Peyer's patch (tissue), 4 donors: ENCODE data around the gene SETDB1. TPM values are rescaled to one million over a fixed set of nuclear protein-coding genes. Genes with fewer than 3 reads are reported as not detected.

ENCODE experiments used
- DNase-seq, 3 donors: peaks; one replicate each; pipeline ENCODE4 v3.0.0-alpha.2; 2017 to 2019
- H3K27ac ChIP-seq, 4 donors: fragments of 200-600 bp; sonication (generic); one replicate each; pipeline ENCODE4 v1.5.1; 2016 to 2019
- H3K27me3 ChIP-seq, 2 donors: fragments of 200-600 bp; sonication (generic); one replicate each; pipeline ENCODE4 v1.5.1; 2019
- H3K36me3 ChIP-seq, 3 donors: fragments of 200-600 bp; sonication (generic); one replicate each; pipeline ENCODE4 v1.5.1; 2016 to 2019
- H3K4me1 ChIP-seq, 4 donors: fragments of 200-600 bp; sonication (generic); one replicate each; pipeline ENCODE4 v1.5.1; 2016 to 2019
- H3K4me3 ChIP-seq, 4 donors: fragments of 200-600 bp; sonication (generic); 1 replicate in 3 of 4; 2 replicates in 1 of 4; pipeline ENCODE4 v1.5.1; 2016 to 2019; ENCODE audit warnings: mild to moderate bottlenecking in 1 of 4
- H3K9me3 ChIP-seq, 4 donors: fragments of 200-600 bp; sonication (generic); one replicate each; pipeline ENCODE4 v1.5.1; 2016 to 2019; ENCODE audit warnings: mild to moderate bottlenecking in 1 of 4
- CTCF ChIP-seq, 6 experiments: fragments of 450-650 bp in 4 of 6; fragments of 200-600 bp in 2 of 6; sonication (generic) in 1 of 6; IDR thresholded peaks; one replicate each; pipeline ENCODE4 v1.5.1; 2017 to 2019; ENCODE audit warnings: antibody characterized with exemption in 6 of 6, mild to moderate bottlenecking in 3 of 6, moderate library complexity in 1 of 6
- POLR2A ChIP-seq, 2 donors: fragments of 450-650 bp; IDR thresholded peaks; one replicate each; pipeline ENCODE4 v1.5.1; 2017; ENCODE audit warnings: antibody characterized with exemption in 2 of 2, mild to moderate bottlenecking in 2 of 2, moderate library complexity in 2 of 2
- total RNA-seq, 4 donors: library from RNA; depleted of rRNA; stranded (reverse); fragments of >200 nt; gene quantifications; one replicate each; pipeline ENCODE4 v1.1.0, GENCODE V29; 2016

The SETDB1 gene
- total RNA-seq, 4 donors from 2014 or later, result 28.2 to 106 (median 61.5) TPM

- no peaks in the 10 kb centered on the region for H3K36me3 ChIP-seq
- H3K27me3 ChIP-seq, result no peaks in the 10 kb centered on the region
- peaks cover 4 to 74% (median 14%) of the 10 kb centered on the region in 4 donors for H3K4me1 ChIP-seq
- no peak for TF ChIP-seq POLR2A (IDR thresholded peaks at IDR 0.05)
- no peak for TF ChIP-seq CTCF (IDR thresholded peaks at IDR 0.05)
- H3K27ac ChIP-seq, result peak overlapping the region in 2 of 4 donors; percentile 78 to 84
- H3K9me3 ChIP-seq, result no peaks in the 10 kb centered on the region
- H3K4me3 ChIP-seq, result peak overlapping the region in 1 of 4 donors; percentile 59
- DNase-seq, result no peak
Observed at GRCh38 chr1:151009674-151010345, 83.6 kb downstream of the SETDB1 start.

DNA sequence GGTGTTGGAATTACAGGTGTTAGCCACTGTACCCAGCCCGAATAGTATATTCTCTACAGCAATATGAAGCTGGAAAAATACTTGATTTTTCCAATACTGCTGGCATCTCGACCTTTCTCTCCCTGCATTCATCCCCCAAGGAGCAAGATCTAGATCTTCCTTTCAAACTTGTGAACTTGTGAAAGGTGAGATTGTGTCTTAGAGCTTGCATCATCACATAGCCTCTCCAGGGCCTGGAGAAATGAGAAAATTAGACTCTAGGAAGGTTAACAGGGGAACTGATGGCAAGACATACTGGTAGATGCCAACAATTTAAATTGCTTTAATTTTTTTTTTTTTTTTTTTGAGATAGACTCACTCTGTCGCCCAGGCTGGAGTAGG is 84.2 kb downstream of the SETDB1 start:
- Histone ChIP-seq H3K36me3 (no peaks in the 10 kb centered on the region), H3K4me1 (peaks cover 4 to 69% (median 12%) of the 10 kb centered on the region in 4 donors), H3K4me3 (no peak overlapping the region), H3K9me3 (no peaks in the 10 kb centered on the region), H3K27ac (no peak overlapping the region), H3K27me3 (no peaks in the 10 kb centered on the region)
- TF ChIP-seq CTCF (IDR thresholded peaks at IDR 0.05), result no peak
- TF ChIP-seq POLR2A (IDR thresholded peaks at IDR 0.05), result no peak
- no peak for DNase-seq

DNA sequence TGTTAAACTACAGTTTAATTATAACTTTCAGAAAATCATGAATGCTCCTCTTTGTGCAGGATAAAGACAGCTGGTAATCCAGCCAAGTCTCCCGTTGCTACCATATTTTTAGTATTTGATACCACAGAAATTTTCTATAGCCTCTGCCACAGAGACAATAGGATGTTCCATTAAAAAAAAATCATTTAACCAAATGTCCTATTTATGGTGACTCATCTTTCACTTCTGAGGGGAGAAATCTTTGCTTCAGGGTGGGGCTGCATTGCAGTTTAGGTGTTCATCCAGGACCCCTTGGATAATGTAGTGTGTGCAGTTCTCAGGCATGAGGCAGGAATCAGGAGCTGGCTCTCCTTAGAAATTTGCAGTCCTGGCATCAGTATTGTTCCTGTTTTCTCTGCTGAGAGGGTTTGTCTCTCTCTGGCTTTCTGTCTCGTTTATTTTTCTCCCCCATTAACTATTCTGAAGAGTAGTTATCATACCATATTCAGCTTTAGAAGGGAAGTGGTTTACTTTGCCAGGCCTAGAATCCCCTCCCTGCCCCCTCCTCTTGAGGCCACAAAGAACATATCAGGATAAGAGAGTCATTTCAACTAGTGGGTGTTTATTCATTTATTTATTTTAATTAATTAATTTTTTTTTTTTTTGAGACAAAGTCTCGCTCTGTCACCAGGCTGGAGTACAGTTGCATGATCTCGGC is 85.1 kb downstream of the SETDB1 start:
- TF ChIP-seq CTCF (IDR thresholded peaks at IDR 0.05), result no peak
- TF ChIP-seq POLR2A (IDR thresholded peaks at IDR 0.05), result no peak
- H3K27ac ChIP-seq, result peak overlapping the region in 1 of 4 donors; percentile 12
- no peaks in the 10 kb centered on the region for H3K27me3 ChIP-seq
- H3K4me1 ChIP-seq, result peaks cover 4 to 67% (median 12%) of the 10 kb centered on the region in 4 donors
- no peak for DNase-seq
- no peaks in the 10 kb centered on the region for H3K36me3 ChIP-seq
- no peaks in the 10 kb centered on the region for H3K9me3 ChIP-seq
- no peak overlapping the region for H3K4me3 ChIP-seq

- H3K9me3 ChIP-seq, result no peaks in the 10 kb centered on the region
- peak in 2 of 3 donors; percentile 72 to 73 for DNase-seq
- peak overlapping the region in 3 of 4 donors; percentile 51 to 89 (median 82) for H3K27ac ChIP-seq
- no peak overlapping the region for H3K4me3 ChIP-seq
- TF ChIP-seq POLR2A (IDR thresholded peaks at IDR 0.05) (peak; percentile 37 to 55), CTCF (IDR thresholded peaks at IDR 0.05) (peak in 1 of 6 experiments; percentile 6)
- H3K27me3 ChIP-seq, result no peaks in the 10 kb centered on the region
- H3K4me1 ChIP-seq, result peaks cover 4 to 56% (median 7%) of the 10 kb centered on the region in 4 donors
- H3K36me3 ChIP-seq, result no peaks in the 10 kb centered on the region
Observed at GRCh38 chr1:151012684-151013471, 86.7 kb downstream of the SETDB1 start.

DNA sequence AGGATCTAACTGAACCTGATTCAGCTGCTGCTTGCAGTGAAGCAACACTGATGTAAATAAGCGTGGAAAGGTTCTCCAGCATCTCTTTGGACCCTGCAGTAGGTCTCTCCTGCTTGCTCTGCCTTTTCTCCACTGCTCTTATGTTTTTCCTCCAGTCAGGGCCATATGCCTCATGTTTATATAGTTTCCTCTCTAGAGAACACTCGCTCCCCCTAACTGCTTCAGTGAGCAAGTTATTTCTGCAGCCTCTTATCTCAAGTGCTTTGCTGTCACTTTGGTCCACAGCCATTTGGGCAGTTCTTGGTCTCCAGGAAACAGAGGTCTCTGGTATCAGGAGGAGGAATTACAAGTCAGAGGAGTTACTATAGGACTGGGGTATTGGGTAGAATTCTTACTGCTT is 87.4 kb downstream of the SETDB1 start:
- TF ChIP-seq CTCF (IDR thresholded peaks at IDR 0.05) (peak in 1 of 6 experiments; percentile 6), POLR2A (IDR thresholded peaks at IDR 0.05) (no peak)
- peaks cover 4 to 54% (median 7%) of the 10 kb centered on the region in 4 donors for H3K4me1 ChIP-seq
- peaks cover 0 to 6% (median 0%) of the 10 kb centered on the region in 3 donors for H3K36me3 ChIP-seq
- H3K27me3 ChIP-seq, result no peaks in the 10 kb centered on the region
- no peaks in the 10 kb centered on the region for H3K9me3 ChIP-seq
- DNase-seq, result no peak
- H3K4me3 ChIP-seq, result no peak overlapping the region
- H3K27ac ChIP-seq, result peak overlapping the region in 3 of 4 donors; percentile 51 to 89 (median 82)
